ENCODE results near the gene KRTAP12-3. TPM values are rescaled to one million over a fixed set of nuclear protein-coding genes. Genes with fewer than 3 reads are reported as not detected.
"Not testable (repeated sequence)": the region's sequence is repeated elsewhere in the genome, so short reads cannot be mapped to it uniquely, and the experiment has no call there.

The KRTAP12-3 gene
- total RNA-seq, 4 donors from 2014 or later: not detected

DNA sequence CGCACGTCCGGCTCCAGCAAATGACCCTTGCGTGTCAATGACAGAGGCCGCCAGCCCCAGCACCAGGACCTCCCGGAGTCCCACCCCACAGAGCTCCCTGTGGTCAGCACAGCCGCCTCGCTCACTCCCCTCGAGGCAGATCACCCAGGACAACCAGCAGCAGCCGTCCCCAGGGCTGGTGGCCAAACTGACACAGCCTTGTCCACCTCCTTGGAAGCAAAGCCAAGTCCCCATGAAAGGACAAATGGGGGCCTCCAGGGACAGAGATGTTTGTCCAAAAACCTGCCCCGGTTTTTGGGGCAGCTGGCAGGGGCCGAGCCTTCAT, 18.4 kb upstream of the KRTAP12-3 start:
- Histone ChIP-seq H3K4me3 (no peak overlapping the region), H3K36me3 (no peaks in the 10 kb centered on the region), H3K9me3 (no peaks in the 10 kb centered on the region), H3K27ac (no peak overlapping the region), H3K4me1 (no peaks in the 10 kb centered on the region), H3K27me3 (no peaks in the 10 kb centered on the region)
- intact Hi-C loops (cut with DNase I; ENCODE audit: low total_unique reads): no loop called here
- no peak for TF ChIP-seq CTCF (IDR thresholded peaks at IDR 0.05)
- TF ChIP-seq POLR2A (IDR thresholded peaks at IDR 0.05): no peak
- no peak for DNase-seq

GRCh38 chr21:44640761-44641160, 17.0 kb upstream of the KRTAP12-3 start:
- H3K4me3 ChIP-seq: no peak overlapping the region
- no peaks in the 10 kb centered on the region for H3K36me3 ChIP-seq
- H3K4me1 ChIP-seq: no peaks in the 10 kb centered on the region
- no peak overlapping the region for H3K27ac ChIP-seq
- H3K9me3 ChIP-seq: no peaks in the 10 kb centered on the region
- no peak for TF ChIP-seq CTCF (IDR thresholded peaks at IDR 0.05)
- TF ChIP-seq POLR2A (IDR thresholded peaks at IDR 0.05): no peak
- intact Hi-C loops (cut with DNase I; ENCODE audit: low total_unique reads): no loop called here
- DNase-seq: no peak
- H3K27me3 ChIP-seq: no peaks in the 10 kb centered on the region

- no peak for DNase-seq
- no peaks in the 10 kb centered on the region for H3K27me3 ChIP-seq
- H3K36me3 ChIP-seq: no peaks in the 10 kb centered on the region
- no peak overlapping the region for H3K27ac ChIP-seq
- no peaks in the 10 kb centered on the region for H3K4me1 ChIP-seq
- no peak for TF ChIP-seq CTCF (IDR thresholded peaks at IDR 0.05)
- no peak for TF ChIP-seq POLR2A (IDR thresholded peaks at IDR 0.05)
- intact Hi-C loops (cut with DNase I; ENCODE audit: low total_unique reads): no loop called here
- no peak overlapping the region for H3K4me3 ChIP-seq
- H3K9me3 ChIP-seq: no peaks in the 10 kb centered on the region
These were observed 13.9 kb upstream of the KRTAP12-3 start for GRCh38 chr21:44643741-44644310.

DNA sequence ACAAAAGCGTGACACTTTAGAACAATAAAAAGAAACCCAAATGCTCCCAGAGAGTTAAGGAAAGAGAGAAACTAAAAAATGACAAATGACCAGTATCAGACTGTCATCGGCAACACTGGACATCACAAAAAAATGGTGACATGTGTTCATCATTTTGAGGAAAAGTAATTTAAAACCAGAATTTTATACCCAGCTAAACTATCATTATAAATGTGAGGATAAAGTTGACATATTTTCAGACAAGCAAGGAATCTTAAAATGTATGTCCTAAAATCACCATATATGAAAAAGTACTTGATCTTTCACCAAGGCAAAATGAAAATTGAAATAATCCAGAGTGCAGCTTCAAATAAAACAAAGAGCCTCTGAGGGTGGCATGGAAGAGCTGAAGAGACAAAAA, 12.9 kb upstream of the KRTAP12-3 start:
- Histone ChIP-seq H3K4me3 (no peak overlapping the region), H3K9me3 (no peaks in the 10 kb centered on the region), H3K27me3 (no peaks in the 10 kb centered on the region), H3K4me1 (no peaks in the 10 kb centered on the region), H3K36me3 (no peaks in the 10 kb centered on the region), H3K27ac (no peak overlapping the region)
- no peak for DNase-seq
- TF ChIP-seq POLR2A (IDR thresholded peaks at IDR 0.05) (no peak), CTCF (IDR thresholded peaks at IDR 0.05) (no peak)
- intact Hi-C loops (cut with DNase I; ENCODE audit: low total_unique reads): no loop called here

- H3K27me3 ChIP-seq; H3K27ac ChIP-seq; H3K4me1 ChIP-seq; DNase-seq; H3K4me3 ChIP-seq; H3K9me3 ChIP-seq; intact Hi-C loops (cut with DNase I; ENCODE audit: low total_unique reads); H3K36me3 ChIP-seq: not testable (repeated sequence)
These were observed 11.1 kb upstream of the KRTAP12-3 start, which contains the start of gene KRTAP10-11 for GRCh38 chr21:44646366-44647221. Gene KRTAP10-11 (plus strand): TSS chr21:44646414. CDS start chr21:44646459, 45 bp downstream.

Data from uterus (tissue), 4 donors.